Liver (tissue), 3 donors: ENCODE results near the gene TMEM116.

Experiments used
- CTCF ChIP-seq: fragments of 150-350 bp; IDR thresholded peaks from 2 replicates; pipeline ENCODE4 v1.5.1; 2017; ENCODE audit warnings: improper control_type of control experiment, low read depth, low read length; ENCODE audit not compliant: missing input control
- EGR1 ChIP-seq, 2 donors: IDR thresholded peaks; 2 replicates each; pipeline ENCODE4 v1.6.1; 2016 to 2018; ENCODE audit warnings: antibody characterized with exemption in 2 of 2, low read depth in 2 of 2
- FOXA1 ChIP-seq: IDR thresholded peaks from 2 replicates; pipeline ENCODE4 v1.6.1; 2016; ENCODE audit warnings: antibody characterized with exemption
- FOXA2 ChIP-seq: IDR thresholded peaks from 2 replicates; pipeline ENCODE4 v1.6.1; 2016; ENCODE audit warnings: antibody characterized with exemption
- GABPA ChIP-seq, 2 donors: IDR thresholded peaks in 1 of 2; conservative IDR thresholded peaks in 1 of 2; 2 replicates each; pipeline ENCODE4 v1.6.1; 2016; ENCODE audit warnings: antibody characterized with exemption in 2 of 2, mild to moderate bottlenecking in 1 of 2, moderate library complexity in 1 of 2
- MAX ChIP-seq: IDR thresholded peaks from 2 replicates; pipeline ENCODE4 v1.6.1; 2016; ENCODE audit warnings: antibody characterized with exemption
- RAD21 ChIP-seq, 2 donors: IDR thresholded peaks; 2 replicates each; pipeline ENCODE4 v1.6.1; 2016; ENCODE audit warnings: antibody characterized with exemption in 2 of 2, mild to moderate bottlenecking in 2 of 2
- RXRA ChIP-seq, 2 donors: IDR thresholded peaks; 2 replicates each; pipeline ENCODE4 v1.6.1; 2017 to 2018; ENCODE audit warnings: antibody characterized with exemption in 2 of 2, mild to moderate bottlenecking in 1 of 2
- SP1 ChIP-seq: IDR thresholded peaks from 2 replicates; pipeline ENCODE4 v1.6.1; 2018; ENCODE audit warnings: antibody characterized with exemption, mild to moderate bottlenecking
- TAF1 ChIP-seq: conservative IDR thresholded peaks from 2 replicates; pipeline ENCODE4 v1.6.1; 2016; ENCODE audit warnings: antibody characterized with exemption, mild to moderate bottlenecking
- YY1 ChIP-seq: IDR thresholded peaks from 2 replicates; pipeline ENCODE4 v1.6.1; 2016; ENCODE audit warnings: antibody characterized with exemption, mild to moderate bottlenecking
- donor health status: healthy.
- donor health status: healthy.

GRCh38 chr12:111904446-111904975 lies 108.5 kb downstream of the TMEM116 start:
- no peak for TF ChIP-seq MAX
- TF ChIP-seq CTCF: no peak
- TF ChIP-seq GABPA (IDR thresholded peaks at IDR 0.05 in 1 of 2, conservative IDR thresholded peaks at IDR 0.05 in 1 of 2): no peak
- no peak for TF ChIP-seq RXRA (IDR thresholded peaks at IDR 0.05)
- TF ChIP-seq SP1: no peak
- TF ChIP-seq YY1: no peak
- TF ChIP-seq FOXA2: no peak
- TF ChIP-seq RAD21 (IDR thresholded peaks at IDR 0.05): no peak
- TF ChIP-seq TAF1: no peak
- no peak for TF ChIP-seq FOXA1
- TF ChIP-seq EGR1 (IDR thresholded peaks at IDR 0.05; ENCODE audit: low read depth in 2 of 2): no peak
